Epithelial cell of esophagus (primary cell): ENCODE measurements around the gene PRR16.

Experiments used
- DNase-seq: peaks from one replicate; pipeline ENCODE4 v3.0.0; 2010; ENCODE audit warnings: low read depth
- H3K4me3 ChIP-seq: 2 replicates; pipeline ENCODE4 v1.5.1; 2011; ENCODE audit warnings: mild to moderate bottlenecking, low read length, control low read depth
- CTCF ChIP-seq: IDR thresholded peaks from 2 replicates; pipeline ENCODE4 v1.5.1; 2011; ENCODE audit warnings: low read depth, mild to moderate bottlenecking, low read length, control low read depth, inconsistent platforms; ENCODE audit not compliant: insufficient read depth; ENCODE audit errors: missing control alignments

PRR16 gene

GRCh38 chr5:120463006-120463680 is 957 bp upstream of the PRR16 start:
- no peak for DNase-seq
- H3K4me3 ChIP-seq, result no peak overlapping the region
- TF ChIP-seq CTCF, result no peak

GRCh38 chr5:120464627-120465435 is 731 bp downstream of the PRR16 start:
- peak; percentile 34 for DNase-seq
- TF ChIP-seq CTCF, result no peak
- H3K4me3 ChIP-seq, result peak overlapping the region; percentile 53

- peak overlapping the region; percentile 53 for H3K4me3 ChIP-seq
- TF ChIP-seq CTCF, result no peak
These were observed 1.4 kb downstream of the PRR16 start for GRCh38 chr5:120465436-120465961.

GRCh38 chr5:120466341-120467006 is 2.4 kb downstream of the PRR16 start:
- DNase-seq, result no peak
- no peak overlapping the region for H3K4me3 ChIP-seq
- TF ChIP-seq CTCF, result no peak

More at GRCh38 chr5:120465436-120465961, 1.4 kb downstream of the PRR16 start:
- DNase-seq, result peak; percentile 42

GRCh38 chr5:120471971-120472370 is 7.9 kb downstream of the PRR16 start:
- no peak for DNase-seq
- H3K4me3 ChIP-seq, result no peak overlapping the region
- no peak for TF ChIP-seq CTCF

GRCh38 chr5:120472911-120473310 is 8.8 kb downstream of the PRR16 start:
- H3K4me3 ChIP-seq, result no peak overlapping the region
- TF ChIP-seq CTCF, result no peak
- no peak for DNase-seq
